ENCODE measurements around the gene SOCS4.

Gene SOCS4

GRCh38 chr14:55051165-55051422, 24.1 kb downstream of the SOCS4 start:
- WGBS, 2 donors (ENCODE audit: extremely low coverage in 2 of 2, insufficient read length in 2 of 2, insufficient replicate concordance in 1 of 2), result no CpG with 5 or more reads among the region's 10 CpGs
- H3K9ac ChIP-seq (ENCODE audit: low read depth, low read length, poor library complexity), result peak overlapping the region; percentile 60

DNA sequence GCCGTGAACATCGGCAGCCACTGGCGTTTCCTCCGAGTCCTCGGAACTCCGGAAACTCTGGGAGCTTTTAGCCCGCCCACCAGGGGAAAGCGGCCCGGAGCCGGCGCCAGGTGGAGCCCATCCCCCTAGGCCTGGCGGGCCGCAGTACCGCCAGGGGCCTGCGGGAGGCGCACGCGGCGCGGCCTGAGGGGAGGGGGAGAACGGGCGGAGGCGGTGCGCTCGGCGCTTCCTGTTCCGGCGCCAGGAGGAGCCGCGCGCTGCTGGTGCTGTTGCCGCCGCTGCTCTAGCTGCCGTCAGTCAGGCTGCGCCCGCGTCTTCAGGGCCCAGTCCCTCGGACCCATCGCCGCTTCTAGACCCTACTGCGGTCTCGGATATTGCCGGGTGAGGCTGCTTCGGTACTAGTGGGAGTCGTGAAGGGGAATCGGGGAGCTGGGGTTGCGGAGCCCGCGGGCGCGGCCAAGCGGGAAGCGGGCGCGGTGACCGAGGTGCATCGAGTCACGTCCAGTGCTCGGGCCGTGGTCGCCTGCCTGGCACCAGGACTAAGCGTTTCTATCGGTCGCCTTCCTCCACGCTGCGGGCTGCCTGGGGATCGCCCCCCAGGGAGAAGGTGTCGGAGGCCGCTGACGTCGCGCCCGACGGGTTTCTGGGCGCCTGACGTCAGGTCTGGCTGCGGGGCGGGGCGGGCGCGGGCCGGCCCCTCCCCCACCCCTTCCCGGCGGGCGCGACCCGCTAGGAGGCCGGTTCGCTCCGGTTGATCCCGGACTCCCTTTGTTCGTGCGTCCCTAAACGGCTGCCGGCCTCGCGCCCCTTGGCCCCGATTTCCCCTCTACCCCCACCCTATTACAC, 24.6 kb downstream of the SOCS4 start, which contains the start of gene MAPK1IP1L:
TSS of gene MAPK1IP1L (plus strand) at position 225 of the 846 bp plus-strand sequence. CDS start 10,037 bp downstream, outside the sequence.
- Histone ChIP-seq H2BK5ac (ENCODE audit: low read length) (peak within 1 kb of the TSS; percentile 99), H2BK15ac (ENCODE audit: low read length) (peak within 1 kb of the TSS; percentile 94), H3K9ac (ENCODE audit: low read depth, low read length, poor library complexity) (peak within 1 kb of the TSS; percentile 99), H2AK5ac (ENCODE audit: low read depth, low read length) (peak within 1 kb of the TSS; percentile 97), H3K14ac (ENCODE audit: low read length) (peak within 1 kb of the TSS; percentile 100), H4K91ac (ENCODE audit: low read depth, low read length, poor library complexity) (peak within 1 kb of the TSS; percentile 92), H3K4me3 (ENCODE audit: low read length in 2 of 2) (peak within 1 kb of the TSS; percentile 99 to 100), H3K23ac (ENCODE audit: low read depth, low read length, poor library complexity) (peak within 1 kb of the TSS; percentile 100), H2BK12ac (ENCODE audit: low read length) (no peak within 1 kb of the TSS), H3K9me3 (replicated peaks in 1 of 2; ENCODE audit: control insufficient read depth in 2 of 2, insufficient read depth in 1 of 2, low read depth in 1 of 2, low read length in 2 of 2) (peaks cover 0 to 26% of the 10 kb centered on the region in 2 donors), H3K27ac (replicated peaks; ENCODE audit: low read length) (peak within 1 kb of the TSS; percentile 97), H3K18ac (ENCODE audit: low read length) (peak within 1 kb of the TSS; percentile 100), H3K27me3 (ENCODE audit: control insufficient read depth in 3 of 3, insufficient read depth in 3 of 3, low read depth in 1 of 3, low read length in 3 of 3) (no peaks in the 10 kb centered on the region), H4K8ac (ENCODE audit: low read depth, low read length) (peak within 1 kb of the TSS; percentile 96), H2AFZ (ENCODE audit: low read length) (peak within 1 kb of the TSS; percentile 93), H3K4me2 (ENCODE audit: insufficient read depth, low read length, poor library complexity, severe bottlenecking) (peak within 1 kb of the TSS; percentile 73), H3K79me1 (ENCODE audit: low read depth, low read length) (peaks cover 4% of the 10 kb centered on the region), H3K36me3 (replicated peaks in 1 of 2; ENCODE audit: control insufficient read depth in 2 of 2, insufficient read depth in 2 of 2, low read length in 2 of 2) (peaks cover 3 to 42% of the 10 kb centered on the region in 2 donors), H2BK120ac (ENCODE audit: low read depth, low read length) (peak within 1 kb of the TSS; percentile 87), H3K4me1 (ENCODE audit: control insufficient read depth in 2 of 2, insufficient read depth in 1 of 2, low read depth in 1 of 2, low read length in 2 of 2) (peaks cover 6 to 12% of the 10 kb centered on the region in 2 donors), H3K4ac (ENCODE audit: low read length) (peak within 1 kb of the TSS; percentile 66)
- WGBS, 2 donors (ENCODE audit: extremely low coverage in 2 of 2, insufficient read length in 2 of 2, insufficient replicate concordance in 1 of 2), result no CpG with 5 or more reads among the region's 98 CpGs
- peak; percentile 95 for DNase-seq (ENCODE audit: low spot score)

More at GRCh38 chr14:55051165-55051422, 24.1 kb downstream of the SOCS4 start:
- Histone ChIP-seq H3K36me3 (replicated peaks in 1 of 2; ENCODE audit: control insufficient read depth in 2 of 2, insufficient read depth in 2 of 2, low read length in 2 of 2) (peaks cover 3 to 39% of the 10 kb centered on the region in 2 donors), H3K79me1 (ENCODE audit: low read depth, low read length) (peaks cover 4% of the 10 kb centered on the region), H3K27me3 (ENCODE audit: control insufficient read depth in 3 of 3, insufficient read depth in 3 of 3, low read depth in 1 of 3, low read length in 3 of 3) (no peaks in the 10 kb centered on the region), H2BK12ac (ENCODE audit: low read length) (no peak overlapping the region), H3K23ac (ENCODE audit: low read depth, low read length, poor library complexity) (peak overlapping the region; percentile 100), H3K4ac (ENCODE audit: low read length) (no peak overlapping the region), H3K27ac (replicated peaks; ENCODE audit: low read length) (peak overlapping the region; percentile 90), H3K9me3 (replicated peaks in 1 of 2; ENCODE audit: control insufficient read depth in 2 of 2, insufficient read depth in 1 of 2, low read depth in 1 of 2, low read length in 2 of 2) (peaks cover 0 to 23% of the 10 kb centered on the region in 2 donors), H2AK5ac (ENCODE audit: low read depth, low read length) (no peak overlapping the region), H2BK120ac (ENCODE audit: low read depth, low read length) (no peak overlapping the region), H3K4me3 (ENCODE audit: low read length in 2 of 2) (peak overlapping the region; percentile 75 to 99), H3K4me2 (ENCODE audit: insufficient read depth, low read length, poor library complexity, severe bottlenecking) (peak overlapping the region; percentile 73), H4K8ac (ENCODE audit: low read depth, low read length) (no peak overlapping the region), H4K91ac (ENCODE audit: low read depth, low read length, poor library complexity) (no peak overlapping the region), H2BK5ac (ENCODE audit: low read length) (peak overlapping the region; percentile 22), H3K14ac (ENCODE audit: low read length) (no peak overlapping the region), H3K18ac (ENCODE audit: low read length) (peak overlapping the region; percentile 83), H3K4me1 (ENCODE audit: control insufficient read depth in 2 of 2, insufficient read depth in 1 of 2, low read depth in 1 of 2, low read length in 2 of 2) (peaks cover 6 to 12% of the 10 kb centered on the region in 2 donors), H2AFZ (ENCODE audit: low read length) (peak overlapping the region; percentile 93), H2BK15ac (ENCODE audit: low read length) (no peak overlapping the region)
- DNase-seq (ENCODE audit: low spot score), result no peak

DNA sequence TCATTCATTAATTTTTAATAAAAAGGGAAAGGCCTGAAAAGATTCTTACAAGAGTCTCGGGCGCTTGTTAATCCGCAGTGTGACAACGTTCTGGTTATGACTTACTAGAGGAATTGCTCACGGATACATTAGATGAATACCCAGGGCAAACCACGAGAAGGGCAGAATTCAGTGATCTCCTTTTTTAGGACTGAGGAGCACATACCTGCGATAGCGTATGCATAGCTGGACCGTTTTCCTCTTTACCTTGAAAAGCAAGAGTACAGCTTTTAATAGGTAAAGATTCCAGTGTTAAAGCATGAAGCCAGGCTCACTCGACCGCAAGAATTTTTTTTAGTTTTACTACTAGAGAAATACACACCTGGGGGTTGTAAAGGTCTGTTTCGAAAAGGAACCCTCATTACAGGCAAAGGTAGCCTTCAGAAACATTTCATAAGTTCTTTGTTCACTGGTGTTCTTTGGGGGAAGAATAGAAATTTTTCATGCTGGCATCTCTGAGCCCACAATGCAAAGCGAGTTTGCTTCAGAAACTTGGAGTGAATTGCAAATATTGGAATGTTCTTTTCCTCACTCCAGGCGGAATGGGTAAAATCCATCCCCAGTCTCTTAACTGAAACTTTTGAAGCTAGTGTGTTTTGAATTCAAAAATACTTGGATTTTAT, 25.4 kb downstream of the SOCS4 start:
- Histone ChIP-seq H2BK15ac (ENCODE audit: low read length) (no peak overlapping the region), H3K14ac (ENCODE audit: low read length) (no peak overlapping the region), H2AFZ (ENCODE audit: low read length) (no peak overlapping the region), H3K4me2 (ENCODE audit: insufficient read depth, low read length, poor library complexity, severe bottlenecking) (peak overlapping the region; percentile 56), H3K36me3 (replicated peaks in 1 of 2; ENCODE audit: control insufficient read depth in 2 of 2, insufficient read depth in 2 of 2, low read length in 2 of 2) (peaks cover 3 to 48% of the 10 kb centered on the region in 2 donors), H3K4me1 (ENCODE audit: control insufficient read depth in 2 of 2, insufficient read depth in 1 of 2, low read depth in 1 of 2, low read length in 2 of 2) (peaks cover 6 to 12% of the 10 kb centered on the region in 2 donors), H2BK12ac (ENCODE audit: low read length) (no peak overlapping the region), H3K18ac (ENCODE audit: low read length) (peak overlapping the region; percentile 38), H3K27ac (replicated peaks; ENCODE audit: low read length) (peak overlapping the region; percentile 68), H3K9me3 (replicated peaks in 1 of 2; ENCODE audit: control insufficient read depth in 2 of 2, insufficient read depth in 1 of 2, low read depth in 1 of 2, low read length in 2 of 2) (peaks cover 0 to 33% of the 10 kb centered on the region in 2 donors), H2BK5ac (ENCODE audit: low read length) (no peak overlapping the region), H2BK120ac (ENCODE audit: low read depth, low read length) (no peak overlapping the region), H4K8ac (ENCODE audit: low read depth, low read length) (no peak overlapping the region), H3K9ac (ENCODE audit: low read depth, low read length, poor library complexity) (no peak overlapping the region), H3K4ac (ENCODE audit: low read length) (no peak overlapping the region), H3K23ac (ENCODE audit: low read depth, low read length, poor library complexity) (peak overlapping the region; percentile 100), H3K4me3 (ENCODE audit: low read length in 2 of 2) (peak overlapping the region; percentile 99 to 100), H4K91ac (ENCODE audit: low read depth, low read length, poor library complexity) (no peak overlapping the region), H3K79me1 (ENCODE audit: low read depth, low read length) (peaks cover 4% of the 10 kb centered on the region), H3K27me3 (ENCODE audit: control insufficient read depth in 3 of 3, insufficient read depth in 3 of 3, low read depth in 1 of 3, low read length in 3 of 3) (no peaks in the 10 kb centered on the region), H2AK5ac (ENCODE audit: low read depth, low read length) (no peak overlapping the region)
- DNase-seq (ENCODE audit: low spot score), result no peak
- WGBS, 2 donors (ENCODE audit: extremely low coverage in 2 of 2, insufficient read length in 2 of 2, insufficient replicate concordance in 1 of 2), result no CpG with 5 or more reads among the region's 14 CpGs

- Histone ChIP-seq H3K4ac (ENCODE audit: low read length) (no peak overlapping the region), H3K27ac (replicated peaks; ENCODE audit: low read length) (no peak overlapping the region), H2AK5ac (ENCODE audit: low read depth, low read length) (no peak overlapping the region), H3K4me3 (ENCODE audit: low read length in 2 of 2) (peak overlapping the region in 1 of 2 donors; percentile 99), H4K8ac (ENCODE audit: low read depth, low read length) (no peak overlapping the region), H3K79me1 (ENCODE audit: low read depth, low read length) (peaks cover 6% of the 10 kb centered on the region), H4K91ac (ENCODE audit: low read depth, low read length, poor library complexity) (no peak overlapping the region), H2AFZ (ENCODE audit: low read length) (no peak overlapping the region), H3K9me3 (replicated peaks in 1 of 2; ENCODE audit: control insufficient read depth in 2 of 2, insufficient read depth in 1 of 2, low read depth in 1 of 2, low read length in 2 of 2) (peaks cover 2 to 35% of the 10 kb centered on the region in 2 donors), H2BK15ac (ENCODE audit: low read length) (no peak overlapping the region), H3K36me3 (replicated peaks in 1 of 2; ENCODE audit: control insufficient read depth in 2 of 2, insufficient read depth in 2 of 2, low read length in 2 of 2) (peaks cover 5 to 54% of the 10 kb centered on the region in 2 donors), H2BK120ac (ENCODE audit: low read depth, low read length) (no peak overlapping the region), H3K27me3 (ENCODE audit: control insufficient read depth in 3 of 3, insufficient read depth in 3 of 3, low read depth in 1 of 3, low read length in 3 of 3) (no peaks in the 10 kb centered on the region), H3K18ac (ENCODE audit: low read length) (no peak overlapping the region), H3K4me1 (ENCODE audit: control insufficient read depth in 2 of 2, insufficient read depth in 1 of 2, low read depth in 1 of 2, low read length in 2 of 2) (peaks cover 6 to 12% of the 10 kb centered on the region in 2 donors), H3K14ac (ENCODE audit: low read length) (no peak overlapping the region), H2BK5ac (ENCODE audit: low read length) (no peak overlapping the region), H3K4me2 (ENCODE audit: insufficient read depth, low read length, poor library complexity, severe bottlenecking) (peak overlapping the region; percentile 56), H3K23ac (ENCODE audit: low read depth, low read length, poor library complexity) (no peak overlapping the region), H3K9ac (ENCODE audit: low read depth, low read length, poor library complexity) (no peak overlapping the region), H2BK12ac (ENCODE audit: low read length) (no peak overlapping the region)
- WGBS, 2 donors (ENCODE audit: extremely low coverage in 2 of 2, insufficient read length in 2 of 2, insufficient replicate concordance in 1 of 2), result no CpG with 5 or more reads among the region's 6 CpGs
- no peak for DNase-seq (ENCODE audit: low spot score)
These were observed 26.0 kb downstream of the SOCS4 start for GRCh38 chr14:55053018-55053417.
